Measurements from ENCODE around the gene PLD5. TPM values are rescaled to one million over a fixed set of nuclear protein-coding genes. Genes with fewer than 3 reads are reported as not detected.

Gene PLD5
- total and polyA plus RNA-seq, 2 of the 13 experiments (the other 11 are each of a cell fraction or from before 2014, with no cell fraction given): not detected

GRCh38 chr1:242228991-242229390 is 295.5 kb downstream of the PLD5 start:
- Histone ChIP-seq H2AFZ (ENCODE audit: low read length) (no peak overlapping the region), H3K79me2 (ENCODE audit: insufficient read depth, low read length) (no peaks in the 10 kb centered on the region), H3K27me3 (ENCODE audit: control insufficient read depth in 1 of 2, insufficient read depth in 2 of 2, low read length in 2 of 2) (no peaks in the 10 kb centered on the region; a peak in 1 of 5 replicates), H3K27ac (ENCODE audit: extremely low read length, insufficient read depth, low read length) (no peak overlapping the region), H3K9me3 (ENCODE audit: low read length) (no peaks in the 10 kb centered on the region), H3K4me1 (ENCODE audit: insufficient read depth, low read length) (no peaks in the 10 kb centered on the region), H4K20me1 (ENCODE audit: insufficient read depth, low read length) (no peaks in the 10 kb centered on the region), H3K4me3 (replicated peaks in 1 of 3; ENCODE audit: insufficient read depth in 1 of 3, low read depth in 2 of 3, low read length in 3 of 3) (no peak overlapping the region), H3K9ac (ENCODE audit: insufficient read depth, low read depth, low read length) (no peak overlapping the region), H3K36me3 (replicated peaks in 1 of 2; ENCODE audit: control insufficient read depth in 1 of 2, insufficient read depth in 2 of 2, low read length in 2 of 2) (no peaks in the 10 kb centered on the region), H3K4me2 (ENCODE audit: low read depth, low read length) (no peak overlapping the region)
- ChIA-PET CTCF (ENCODE audit: low intra/inter-chr PET ratio, low total read pairs) (no interaction called here), POLR2A (no interaction called here)
- no peak for TF ChIP-seq SP2 (CRISPR knock-in tag; IDR thresholded peaks at IDR 0.05)
- TF ChIP-seq CENPBD1 (CRISPR knock-in tag; IDR thresholded peaks at IDR 0.05; ENCODE audit: borderline replicate concordance, low read depth): no peak
- TF ChIP-seq, protein P1, sequence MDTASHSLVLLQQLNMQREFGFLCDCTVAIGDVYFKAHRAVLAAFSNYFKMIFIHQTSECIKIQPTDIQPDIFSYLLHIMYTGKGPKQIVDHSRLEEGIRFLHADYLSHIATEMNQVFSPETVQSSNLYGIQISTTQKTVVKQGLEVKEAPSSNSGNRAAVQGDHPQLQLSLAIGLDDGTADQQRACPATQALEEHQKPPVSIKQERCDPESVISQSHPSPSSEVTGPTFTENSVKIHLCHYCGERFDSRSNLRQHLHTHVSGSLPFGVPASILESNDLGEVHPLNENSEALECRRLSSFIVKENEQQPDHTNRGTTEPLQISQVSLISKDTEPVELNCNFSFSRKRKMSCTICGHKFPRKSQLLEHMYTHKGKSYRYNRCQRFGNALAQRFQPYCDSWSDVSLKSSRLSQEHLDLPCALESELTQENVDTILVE (CRISPR knock-in tag; IDR thresholded peaks at IDR 0.05): no peak
- TF ChIP-seq ZSCAN29 (CRISPR knock-in tag; conservative IDR thresholded peaks at IDR 0.05): no peak
- no peak for TF ChIP-seq SOX6 (IDR thresholded peaks at IDR 0.05)
- no peak for TF ChIP-seq SOX6 (CRISPR knock-in tag; IDR thresholded peaks at IDR 0.05)
- no peak for TF ChIP-seq KAT8 (CRISPR knock-in tag; IDR thresholded peaks at IDR 0.05)
- no peak for TF ChIP-seq ZNF850 (CRISPR knock-in tag; conservative IDR thresholded peaks at IDR 0.05)
- no peak for TF ChIP-seq ZNF569 (CRISPR knock-in tag; IDR thresholded peaks at IDR 0.05; ENCODE audit: borderline replicate concordance)
- no peak for TF ChIP-seq ZKSCAN8 (CRISPR knock-in tag; IDR thresholded peaks at IDR 0.05; ENCODE audit: borderline replicate concordance)
- TF ChIP-seq ADNP (CRISPR knock-in tag; IDR thresholded peaks at IDR 0.05): no peak
- TF ChIP-seq, protein P2, sequence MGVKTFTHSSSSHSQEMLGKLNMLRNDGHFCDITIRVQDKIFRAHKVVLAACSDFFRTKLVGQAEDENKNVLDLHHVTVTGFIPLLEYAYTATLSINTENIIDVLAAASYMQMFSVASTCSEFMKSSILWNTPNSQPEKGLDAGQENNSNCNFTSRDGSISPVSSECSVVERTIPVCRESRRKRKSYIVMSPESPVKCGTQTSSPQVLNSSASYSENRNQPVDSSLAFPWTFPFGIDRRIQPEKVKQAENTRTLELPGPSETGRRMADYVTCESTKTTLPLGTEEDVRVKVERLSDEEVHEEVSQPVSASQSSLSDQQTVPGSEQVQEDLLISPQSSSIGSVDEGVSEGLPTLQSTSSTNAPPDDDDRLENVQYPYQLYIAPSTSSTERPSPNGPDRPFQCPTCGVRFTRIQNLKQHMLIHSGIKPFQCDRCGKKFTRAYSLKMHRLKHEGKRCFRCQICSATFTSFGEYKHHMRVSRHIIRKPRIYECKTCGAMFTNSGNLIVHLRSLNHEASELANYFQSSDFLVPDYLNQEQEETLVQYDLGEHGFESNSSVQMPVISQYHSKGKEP (CRISPR knock-in tag; IDR thresholded peaks at IDR 0.05): no peak
- no peak for TF ChIP-seq KDM2A (CRISPR knock-in tag; IDR thresholded peaks at IDR 0.05; ENCODE audit: borderline replicate concordance, low read depth)
- TF ChIP-seq ZC3H4 (CRISPR knock-in tag; IDR thresholded peaks at IDR 0.05; ENCODE audit: borderline replicate concordance): no peak
- no peak for TF ChIP-seq ZNF713 (CRISPR knock-in tag; IDR thresholded peaks at IDR 0.05)
- intact Hi-C loops (cut with micrococcal nuclease; ENCODE audit: unreplicated experiment) (no loop called here), in situ Hi-C loops (cut with HindIII; ENCODE audit: extremely low pct_ligation_motif_present, low pct_unique_long_range_greater_than_20kb) (no loop called here)
- DNase-seq (ENCODE audit: low spot score) (no peak), ATAC-seq (no peak), FAIRE-seq (no peak)
- BruUV-seq (replicated peaks): no TSS peak
- 34% methylated on average over 3 of the region's 3 CpGs for WGBS (ENCODE audit: low lambda C conversion rate)
